Epithelial cell of esophagus (primary cell): Measurements from ENCODE around the gene TMEM11.

ENCODE experiments used
- DNase-seq: peaks from one replicate; pipeline ENCODE4 v3.0.0; 2010; ENCODE audit warnings: low read depth
- H3K4me3 ChIP-seq: 2 replicates; pipeline ENCODE4 v1.5.1; 2011; ENCODE audit warnings: mild to moderate bottlenecking, low read length, control low read depth
- CTCF ChIP-seq: IDR thresholded peaks from 2 replicates; pipeline ENCODE4 v1.5.1; 2011; ENCODE audit warnings: low read depth, mild to moderate bottlenecking, low read length, control low read depth, inconsistent platforms; ENCODE audit not compliant: insufficient read depth; ENCODE audit errors: missing control alignments

The TMEM11 gene

GRCh38 chr17:21162394-21162775 is 51.6 kb downstream of the TMEM11 start:
- DNase-seq, result no peak
- TF ChIP-seq CTCF, result no peak
- no peak overlapping the region for H3K4me3 ChIP-seq

GRCh38 chr17:21161498-21162393 is 52.2 kb downstream of the TMEM11 start:
- H3K4me3 ChIP-seq, result no peak overlapping the region
- DNase-seq, result no peak
- no peak for TF ChIP-seq CTCF

- no peak for DNase-seq
- no peak for TF ChIP-seq CTCF
- H3K4me3 ChIP-seq, result no peak overlapping the region
These were observed 53.6 kb downstream of the TMEM11 start for GRCh38 chr17:21160401-21160800.

- no peak for TF ChIP-seq CTCF
- DNase-seq, result no peak
- H3K4me3 ChIP-seq, result no peak overlapping the region
These were observed 56.2 kb downstream of the TMEM11 start for GRCh38 chr17:21157586-21158370.

- H3K4me3 ChIP-seq, result no peak overlapping the region
- no peak for DNase-seq
- TF ChIP-seq CTCF, result no peak
These were observed 61.2 kb downstream of the TMEM11 start for GRCh38 chr17:21152731-21153130.

GRCh38 chr17:21149621-21150020 is 64.3 kb downstream of the TMEM11 start:
- H3K4me3 ChIP-seq, result no peak overlapping the region
- no peak for TF ChIP-seq CTCF

More at GRCh38 chr17:21149621-21150020, 64.3 kb downstream of the TMEM11 start:
- DNase-seq, result no peak
